NCI-H526 (cell line): ENCODE measurements around the gene SIGLEC6.

Source experiments
- DNase-seq, 2 experiments: peaks; one replicate each; lab custom pipeline; 2025; lab: John Stamatoyannopoulos, UW

Gene SIGLEC6

DNA sequence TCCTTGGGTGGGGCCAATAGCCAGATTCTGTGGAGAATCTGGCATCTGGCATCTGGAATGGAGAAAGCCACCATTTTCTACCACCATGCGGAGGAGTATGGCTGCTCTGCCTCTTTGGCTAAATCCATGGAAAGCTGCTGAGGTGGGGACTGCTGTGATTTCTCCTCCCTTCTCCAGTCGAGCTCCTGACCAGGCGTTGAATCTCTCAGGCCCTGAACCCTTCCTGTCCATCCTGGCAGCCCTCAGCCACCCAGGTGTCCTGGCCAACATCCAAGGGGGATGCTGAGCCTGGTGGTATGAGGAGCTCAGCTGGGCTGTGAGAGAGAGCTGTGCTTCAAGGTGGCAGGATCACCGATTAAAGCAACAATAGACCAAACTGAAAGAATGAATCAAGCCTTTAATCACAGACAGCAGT is 17.4 kb upstream of the SIGLEC6 start:
- DNase-seq = no peak

DNA sequence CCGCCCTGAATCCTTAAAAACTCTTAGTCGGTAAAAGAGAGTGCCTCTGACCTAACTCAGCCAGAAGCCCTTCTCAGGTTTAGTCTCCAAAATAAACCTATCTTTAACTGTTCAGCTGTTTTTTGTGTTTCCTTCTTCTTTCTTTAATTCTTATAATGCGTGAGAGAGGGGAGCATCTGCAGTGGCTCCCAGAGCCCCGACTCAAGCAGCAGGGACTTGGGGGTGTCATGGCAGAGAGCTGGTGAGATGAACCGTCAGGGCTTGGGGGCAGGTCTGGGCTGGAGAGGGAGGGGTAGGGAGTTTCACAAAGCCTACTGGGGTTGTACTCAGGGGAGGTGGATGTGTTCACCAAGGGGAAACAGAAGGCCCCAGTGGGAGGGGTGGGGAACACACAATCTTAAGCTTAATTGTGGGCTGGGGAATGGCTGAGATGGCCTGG is 16.8 kb upstream of the SIGLEC6 start:
- no peak for DNase-seq

DNA sequence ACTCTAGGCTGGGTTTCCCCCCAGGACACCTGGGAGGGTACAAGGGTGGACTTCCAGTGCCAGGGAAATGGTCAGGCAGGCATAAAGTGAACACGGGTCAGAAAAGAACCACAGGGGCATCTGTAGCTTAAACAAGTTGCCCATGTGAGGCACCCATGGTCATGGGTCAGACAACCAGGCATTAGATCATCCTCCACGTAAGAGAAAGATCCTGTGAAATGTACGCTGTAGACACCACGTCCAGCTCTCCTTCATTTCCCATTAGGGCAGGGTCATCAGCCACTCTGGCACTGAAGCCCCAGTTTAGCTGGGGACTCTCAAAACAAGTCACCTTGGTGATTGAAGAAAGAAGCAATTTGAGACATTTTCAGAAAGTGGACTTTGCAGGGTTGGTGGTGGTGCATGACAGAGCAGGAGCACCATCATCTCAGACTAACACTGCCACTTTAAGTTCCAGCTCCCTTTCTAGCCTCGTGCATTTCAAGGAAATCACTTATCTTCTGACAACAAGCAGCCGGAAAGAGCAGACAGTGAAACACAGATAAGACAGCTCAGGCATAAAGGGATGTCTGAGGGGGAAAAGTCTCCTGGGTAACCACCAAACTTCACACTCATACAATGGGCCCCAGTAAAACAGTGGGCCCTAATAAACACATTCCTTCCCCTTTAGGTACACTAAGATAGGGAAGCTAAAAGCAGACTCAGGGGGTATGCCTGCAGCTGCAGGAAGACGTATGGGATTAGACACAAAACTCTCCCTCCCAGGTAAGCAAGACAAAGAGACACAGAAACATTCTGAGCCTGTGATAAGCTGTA is 16.1 kb upstream of the SIGLEC6 start:
- no peak for DNase-seq

DNA sequence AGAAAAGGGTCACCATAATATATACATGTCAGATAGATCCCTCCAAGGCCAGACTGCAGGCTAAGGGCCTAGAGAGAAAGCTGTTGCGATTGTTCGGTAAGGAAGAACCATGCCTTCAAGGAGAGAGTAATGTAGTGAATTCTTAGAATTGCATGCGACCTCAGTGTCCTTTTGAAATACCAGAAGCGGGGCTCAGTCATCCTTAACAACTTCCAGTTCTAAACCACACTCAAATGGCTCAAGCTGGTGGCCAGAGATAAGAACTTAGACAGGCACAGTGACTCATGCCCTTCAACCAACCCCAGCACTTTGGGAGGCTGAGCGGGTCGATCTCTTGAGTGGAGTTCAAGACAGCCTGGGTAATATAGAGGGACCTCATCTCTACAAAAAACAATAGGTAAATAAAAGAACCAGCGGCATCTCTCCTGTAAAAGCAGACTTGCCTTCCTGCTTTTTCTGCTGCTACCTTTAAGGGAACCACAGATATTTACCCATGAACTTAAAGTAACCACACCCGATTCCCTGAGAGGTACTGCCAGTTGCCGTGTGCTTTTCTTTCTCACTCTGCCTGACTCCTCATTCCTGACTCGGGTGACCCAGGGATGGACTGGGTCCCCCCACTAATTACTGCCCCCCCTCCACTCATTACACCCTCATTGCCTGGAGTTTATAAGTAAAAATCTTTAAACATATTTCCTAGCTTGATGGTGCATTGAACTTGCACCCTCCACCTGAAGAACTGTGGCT is 15.4 kb upstream of the SIGLEC6 start:
- DNase-seq = no peak

DNA sequence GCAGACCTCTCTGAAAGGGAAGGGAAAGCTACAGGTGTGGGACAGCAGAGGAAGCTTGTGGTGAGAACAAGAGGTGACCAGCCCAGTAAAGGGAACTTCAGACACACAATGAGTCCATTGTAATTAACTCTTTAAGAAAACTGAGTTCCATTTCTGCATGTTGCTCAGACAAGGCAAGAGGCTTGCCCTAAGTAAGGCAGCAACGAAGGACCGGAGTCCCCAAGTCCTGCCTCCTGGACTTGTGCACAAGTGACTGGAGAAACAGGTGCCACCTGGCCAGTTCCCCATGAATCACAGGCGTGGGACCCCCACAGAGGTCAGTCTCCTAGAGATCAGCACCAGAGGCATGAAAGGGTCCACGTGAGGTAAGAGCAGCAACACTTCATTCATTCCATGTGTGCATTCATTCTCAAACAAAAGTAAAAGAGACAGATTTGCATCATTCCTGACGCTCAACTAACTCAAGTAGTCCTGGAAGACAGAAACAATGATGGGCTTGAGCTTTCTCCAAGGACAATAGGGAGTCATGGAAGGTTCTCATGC is 14.7 kb upstream of the SIGLEC6 start:
- no peak for DNase-seq

DNA sequence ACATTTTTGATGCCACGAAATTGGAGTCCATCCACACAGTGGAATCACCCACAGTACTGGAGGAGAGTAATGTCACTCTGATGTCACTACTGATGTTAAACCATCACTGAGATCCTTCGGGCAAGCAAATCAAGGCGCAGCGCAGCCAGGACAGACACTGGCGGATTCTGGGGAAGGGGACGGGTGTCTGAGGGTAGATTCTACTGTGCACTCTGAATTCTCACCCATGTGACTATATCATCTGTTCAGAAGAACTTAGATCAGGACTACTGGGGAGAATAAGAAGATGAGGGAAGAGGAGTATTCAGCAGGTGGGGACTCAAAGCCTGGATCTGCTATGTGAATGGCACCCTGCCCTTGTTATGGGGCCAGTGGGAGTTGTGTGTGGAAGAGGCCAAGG is 12.6 kb upstream of the SIGLEC6 start:
- no peak for DNase-seq

DNA sequence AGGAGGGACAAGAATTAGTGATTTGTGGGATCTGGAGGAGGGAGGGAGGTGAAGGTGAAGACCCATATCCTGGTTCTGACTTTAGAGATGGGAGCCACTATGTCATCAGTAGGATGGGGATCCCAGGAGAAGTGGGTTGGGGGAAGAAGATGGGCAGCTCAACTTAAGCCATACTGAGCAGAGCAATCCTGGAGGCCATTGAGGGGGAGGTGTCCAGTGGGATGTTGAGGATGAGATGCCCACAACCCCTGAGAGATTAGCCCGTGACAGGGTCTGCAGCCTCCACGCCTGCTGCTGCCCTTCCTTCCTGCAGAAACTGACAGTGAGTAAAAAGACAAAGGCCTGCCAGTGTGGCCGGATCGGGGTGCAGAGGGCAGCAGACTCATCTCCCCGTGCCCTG is 11.2 kb upstream of the SIGLEC6 start:
- DNase-seq = no peak

DNA sequence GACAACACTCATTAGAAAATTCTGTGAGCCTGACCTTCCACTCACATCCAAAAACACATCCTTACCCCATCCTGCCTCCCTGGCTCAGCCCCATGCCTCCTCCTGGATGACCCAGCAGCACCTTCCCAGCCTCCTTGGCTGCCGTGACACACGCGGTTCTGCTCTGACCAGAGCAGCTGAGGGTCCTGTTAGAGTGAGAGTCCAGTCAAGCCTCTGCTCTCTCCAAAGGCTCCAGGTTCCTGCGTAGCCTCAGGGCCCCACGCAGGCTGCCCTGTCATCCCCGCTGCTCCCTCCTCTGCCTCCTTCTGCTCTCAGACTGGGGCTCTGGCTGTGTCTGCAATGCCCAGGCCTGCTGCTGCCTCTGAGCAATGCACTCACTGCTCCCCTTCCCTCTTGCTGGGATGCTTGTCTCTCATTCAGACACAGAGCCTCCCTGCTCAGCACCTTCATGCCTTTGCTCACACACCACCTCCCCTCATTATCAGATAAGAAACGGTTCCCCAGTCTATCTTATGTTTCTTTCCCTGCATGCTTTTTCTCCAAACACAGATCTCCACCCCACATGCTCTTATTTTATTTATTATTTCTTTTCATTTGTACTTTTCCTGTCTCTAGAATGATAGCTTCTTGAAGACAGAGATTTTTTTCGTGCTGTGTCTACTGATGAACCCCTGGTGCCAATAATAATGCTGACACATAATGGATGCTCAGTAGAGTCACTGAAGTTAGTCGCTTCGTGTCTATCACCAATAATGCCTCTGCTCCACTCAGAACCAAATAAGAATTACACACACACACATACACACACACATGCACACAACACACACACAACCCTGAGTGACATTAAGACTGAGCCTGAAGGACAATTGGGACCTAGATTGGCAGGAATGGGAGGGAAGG is 10.2 kb upstream of the SIGLEC6 start:
- DNase-seq = no peak

DNA sequence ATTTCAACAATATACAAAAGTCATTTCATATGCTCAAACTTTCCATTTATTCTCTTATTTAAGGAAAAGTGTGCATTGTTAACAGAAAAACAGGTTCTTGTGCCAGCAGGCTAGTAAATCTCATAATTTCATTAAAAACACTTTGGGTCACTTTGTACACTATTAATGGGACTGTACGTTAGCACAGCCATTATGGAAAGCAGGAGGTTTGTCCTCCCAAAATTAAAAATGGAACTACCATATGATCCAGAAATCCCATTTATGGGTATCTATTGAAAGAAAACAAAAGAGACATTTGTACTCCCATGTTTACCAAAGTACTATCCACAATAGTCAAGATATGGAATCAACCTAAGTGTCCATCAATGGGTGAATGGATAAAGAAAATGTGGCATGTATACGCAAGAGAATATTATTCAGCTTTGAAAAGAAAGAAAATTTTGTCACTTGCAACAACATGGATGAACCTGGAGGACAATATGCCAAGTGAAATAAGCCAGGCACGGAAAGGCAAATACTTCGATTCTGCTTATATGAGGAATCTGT is 8.4 kb upstream of the SIGLEC6 start:
- DNase-seq = no peak

DNA sequence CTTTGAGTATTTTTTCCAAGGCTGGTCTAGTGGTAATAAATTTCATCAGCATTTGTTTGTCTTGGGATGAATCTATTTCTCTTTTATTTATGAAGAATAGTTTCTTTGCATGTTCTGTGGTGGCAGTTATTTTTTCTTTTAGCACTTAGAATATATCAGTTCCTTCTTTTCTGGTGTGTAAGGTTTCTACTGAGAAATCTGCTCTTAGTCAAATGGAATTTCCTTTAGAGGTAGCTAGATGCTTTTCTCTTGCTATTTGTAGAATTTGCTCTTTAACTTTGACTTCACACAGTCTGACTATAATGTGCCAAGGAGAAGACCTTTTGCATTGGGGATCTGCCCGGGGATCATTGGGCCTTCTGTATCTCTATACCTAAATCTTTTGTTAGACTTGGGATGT is 4.1 kb upstream of the SIGLEC6 start:
- DNase-seq = no peak

DNA sequence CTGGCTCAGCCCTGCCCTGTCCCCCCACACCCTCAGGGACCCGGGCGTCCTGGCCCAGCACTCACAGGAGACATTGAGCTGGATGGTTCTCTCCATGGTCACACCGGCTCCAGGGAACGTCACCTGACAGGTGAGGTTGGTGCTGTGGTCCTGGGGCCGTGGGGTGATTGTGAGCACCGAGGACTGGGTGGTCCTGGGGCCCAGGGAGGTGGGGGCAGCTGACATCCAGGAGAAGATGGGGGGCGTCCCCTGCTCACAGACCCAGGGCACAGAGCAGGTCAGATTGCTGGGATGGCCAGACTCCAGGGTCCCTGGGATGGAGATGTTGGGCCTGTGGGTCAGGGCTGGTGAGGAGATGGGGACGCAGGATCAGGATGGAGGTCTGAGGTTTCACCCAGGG is 854 bp downstream of the SIGLEC6 start:
- no peak for DNase-seq

DNA sequence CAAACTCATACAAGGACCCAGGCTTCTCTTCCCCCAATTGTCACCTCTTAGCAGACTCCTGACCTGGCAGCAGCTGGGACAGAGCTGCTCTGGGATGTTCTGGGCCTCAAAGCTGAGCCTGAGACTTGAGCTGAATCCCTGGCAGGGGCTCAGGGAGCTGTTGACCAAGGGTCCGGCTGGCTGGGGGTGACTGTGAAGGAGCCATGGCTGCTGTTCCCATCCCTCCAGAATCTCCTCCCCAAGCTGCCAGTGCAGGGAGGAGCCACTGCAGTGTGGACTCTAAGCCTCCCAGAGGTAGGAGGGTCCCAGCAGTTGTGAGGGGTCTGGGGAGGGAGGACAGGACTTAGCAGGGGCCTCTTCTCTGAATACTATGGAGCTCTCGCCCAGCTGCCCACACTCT is 2.2 kb downstream of the SIGLEC6 start:
- DNase-seq = no peak

DNA sequence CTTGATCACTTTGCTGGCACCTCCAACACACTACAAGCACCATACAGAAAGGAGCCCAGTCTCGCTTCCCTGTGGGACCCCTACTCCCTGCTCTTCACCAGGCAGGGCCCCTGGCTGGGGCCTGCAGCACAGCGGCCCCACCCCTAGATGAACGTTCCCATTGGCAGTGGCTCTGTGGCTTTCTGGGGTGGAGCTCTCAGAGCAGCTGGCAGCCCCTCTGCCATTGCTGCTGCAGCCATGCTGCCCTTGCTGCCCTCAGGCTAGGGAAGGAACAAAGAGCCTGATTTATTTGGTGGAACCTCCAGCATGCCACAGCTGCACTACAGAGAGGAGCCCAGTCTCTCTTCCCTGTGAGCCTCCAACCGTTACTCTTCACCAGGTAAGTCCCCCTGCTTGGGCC is 5.8 kb downstream of the SIGLEC6 start:
- DNase-seq = peak; percentile 13 to 29

DNA sequence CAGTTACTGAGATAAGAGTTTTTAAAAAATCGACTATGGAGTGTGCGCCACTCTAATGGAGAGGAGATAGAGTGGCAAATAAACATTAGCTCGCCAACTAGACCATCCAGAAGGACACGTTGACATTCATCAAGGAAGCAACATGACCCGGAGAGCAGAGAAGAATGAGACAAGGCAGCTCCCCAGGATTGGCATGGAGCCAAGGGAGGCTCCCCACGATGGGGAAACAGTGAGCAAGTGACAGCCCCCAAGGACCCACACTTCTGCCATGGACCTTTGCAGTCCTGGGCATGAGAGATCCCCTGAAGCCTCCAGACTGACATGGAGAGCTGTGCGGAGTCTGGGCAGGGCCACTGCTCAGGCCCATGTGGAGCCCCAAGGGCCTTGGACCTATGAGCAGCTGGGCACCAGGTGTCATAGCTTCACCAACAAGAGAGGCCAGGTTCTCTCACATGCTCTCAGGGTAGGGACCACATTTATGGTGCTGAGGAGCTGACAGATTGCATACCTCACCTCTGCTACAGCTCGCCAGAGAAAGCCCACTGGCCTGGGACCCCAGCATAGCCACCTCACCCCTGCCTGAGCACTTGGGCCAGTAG is 6.7 kb downstream of the SIGLEC6 start:
- no peak for DNase-seq

DNA sequence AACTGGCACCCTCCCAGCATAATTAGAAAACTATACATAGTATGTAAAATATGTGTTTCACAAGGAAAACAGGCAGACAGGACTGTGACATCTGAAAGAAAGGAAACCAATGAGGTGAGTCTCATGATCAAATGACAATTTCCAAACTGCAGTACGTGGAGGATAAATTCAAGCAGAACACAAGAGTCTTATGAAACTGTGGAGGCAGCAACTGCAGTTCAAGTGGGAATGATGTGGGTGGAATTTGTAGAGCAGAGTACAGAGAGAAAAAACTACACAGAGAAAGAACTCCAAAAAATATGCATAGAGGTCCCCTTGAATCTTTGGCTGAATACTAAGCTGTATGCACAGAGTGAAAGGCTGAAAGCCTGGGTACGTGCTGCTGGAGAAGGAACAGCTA is 9.7 kb downstream of the SIGLEC6 start:
- no peak for DNase-seq

DNA sequence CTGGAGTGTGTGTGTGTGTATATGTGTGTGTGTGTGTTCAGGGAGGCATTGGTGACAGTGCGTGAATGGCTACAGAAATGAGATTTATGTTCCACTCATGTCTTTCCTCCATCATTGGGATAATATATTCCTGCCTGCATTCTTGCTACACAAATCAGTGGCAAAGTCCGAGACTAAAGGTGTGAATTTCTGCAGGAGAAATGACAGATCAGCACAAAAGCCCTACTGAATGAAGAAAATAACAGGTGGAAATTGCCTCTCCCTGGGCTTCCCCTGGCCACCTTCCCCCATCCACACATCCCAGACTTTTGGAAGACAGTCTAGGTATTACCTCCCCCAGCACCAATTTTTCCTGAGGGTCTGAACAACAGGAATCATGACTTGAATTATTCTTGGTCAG is 10.1 kb downstream of the SIGLEC6 start:
- DNase-seq = no peak

DNA sequence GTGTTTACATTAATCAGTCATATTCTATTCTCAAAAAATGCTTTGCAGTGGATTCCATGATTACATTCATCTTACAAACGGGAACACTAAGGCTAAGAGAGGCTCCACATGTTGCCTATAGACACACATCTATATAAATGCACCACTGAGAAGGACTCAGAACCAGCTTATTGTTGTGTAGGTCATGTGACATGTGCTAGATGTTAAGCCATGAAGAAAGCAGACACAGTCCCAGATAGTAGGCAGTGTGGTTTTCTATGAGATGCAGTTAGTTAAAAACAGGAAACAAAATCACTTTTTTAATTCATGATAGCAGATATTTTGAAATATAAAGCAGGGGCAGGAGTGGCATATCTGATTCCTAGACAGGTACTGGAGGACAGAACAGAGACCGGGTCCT is 10.7 kb downstream of the SIGLEC6 start:
- DNase-seq = no peak

DNA sequence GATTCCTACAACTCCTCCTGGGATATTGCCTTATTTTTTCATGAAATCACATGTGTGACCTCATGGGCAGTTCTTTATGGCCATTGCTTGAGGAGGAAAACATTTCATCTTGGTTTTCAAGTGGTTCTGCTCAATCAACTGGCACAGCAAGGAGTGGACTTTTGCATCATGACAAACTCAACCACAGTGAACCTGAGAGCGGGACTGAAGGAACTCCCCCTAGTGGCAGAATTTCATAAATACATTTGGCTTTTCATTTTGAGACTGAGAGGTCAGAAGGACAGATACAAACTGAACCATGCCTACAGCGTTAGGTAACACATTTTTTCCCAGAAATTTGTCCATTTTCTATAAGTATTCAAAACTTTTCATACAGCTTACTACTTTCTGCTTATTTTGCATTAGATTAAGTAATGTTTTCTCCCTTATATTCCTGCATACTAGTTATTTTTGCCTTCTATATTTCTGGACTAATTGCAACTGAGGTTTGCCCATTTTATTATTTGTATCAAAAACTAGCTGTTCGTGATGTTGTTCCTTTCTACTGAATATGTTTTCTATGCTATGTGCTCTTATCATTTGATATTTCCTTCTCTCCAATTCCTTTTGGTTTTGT is 16.5 kb downstream of the SIGLEC6 start:
- DNase-seq = peak in 1 of 2 experiments; percentile 77

DNA sequence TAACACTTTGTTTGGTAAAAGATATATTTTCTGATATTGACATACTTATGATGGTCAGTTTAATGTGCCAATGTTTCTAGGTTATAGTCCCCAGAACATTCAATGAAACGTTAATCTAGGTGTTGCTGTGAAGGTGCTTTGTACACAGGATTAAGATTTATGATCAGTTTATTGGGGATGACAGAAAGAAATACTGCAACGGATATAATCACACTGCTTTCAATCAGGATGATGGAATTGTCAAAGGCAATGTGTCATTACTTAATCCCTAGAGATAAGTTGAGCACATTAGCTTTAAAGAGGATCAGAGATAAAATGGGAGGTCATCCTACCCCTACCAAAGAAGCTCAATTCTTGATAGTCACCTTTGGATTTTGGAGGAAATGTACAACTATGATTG is 17.5 kb downstream of the SIGLEC6 start:
- no peak for DNase-seq

DNA sequence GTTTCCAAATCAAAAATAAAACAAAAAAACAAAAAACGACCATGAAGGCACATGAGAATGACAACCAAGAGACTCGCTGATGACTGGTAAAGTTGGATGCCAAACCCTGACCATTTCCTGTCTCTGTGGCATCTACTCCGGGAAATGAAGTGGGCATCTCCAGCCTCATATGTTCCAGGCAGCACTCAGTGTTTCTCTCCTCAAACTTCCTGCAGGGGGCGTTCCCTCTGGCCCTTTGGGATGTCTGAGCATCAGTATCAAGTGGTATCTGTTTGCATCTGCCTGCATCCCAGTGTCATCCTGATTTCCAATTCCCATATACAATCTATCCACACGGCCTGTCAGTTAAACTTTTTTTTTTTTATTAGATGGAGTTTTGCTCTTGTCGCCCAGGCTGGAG is 20.1 kb downstream of the SIGLEC6 start:
- peak in 1 of 2 experiments; percentile 42 for DNase-seq
